K562 (cell line): ENCODE measurements around the gene AKAP13. TPM values are rescaled to one million over a fixed set of nuclear protein-coding genes. Genes with fewer than 3 reads are reported as not detected.

ENCODE experiments used
- ATAC-seq: fragments of 200-7000 bp; cut with Tn5 transposase; 3 replicates; pipeline ENCODE4 v1.9.1; 2020; ENCODE audit warnings: moderate library complexity
- BruUV-seq: library from RNA; stranded (reverse); fragments of 400-500 nt; replicated peaks from 2 replicates; lab custom pipeline; 2021; lab: Mats Ljungman, UMichigan
- CTCF ChIA-PET: fragments of 300-600 bp; formaldehyde crosslinking; extraction: SDS; loops from one replicate; lab custom pipeline; 2021; ENCODE audit warnings: low intra/inter-chr PET ratio; lab: Yijun Ruan, JAX
- POLR2A ChIA-PET: fragments of 300-600, 350-650 bp; sonication (Branson Sonifier 250); formaldehyde crosslinking; extraction: SDS; loops from one replicate; lab custom pipeline; 2021; ENCODE audit warnings: antibody characterized with exemption, inconsistent platforms; lab: Yijun Ruan, JAX
- DNase-seq, 4 experiments: peaks; one replicate each; pipeline versions ENCODE4 v3.0.0 to v3.0.0-alpha.2; 2011 to 2018; ENCODE audit warnings: low spot score in 3 of 4, mixed read lengths in 3 of 4; ENCODE audit errors: extremely low read depth in 1 of 4
- FAIRE-seq: peaks from 2 replicates; lab custom pipeline; 2011; peaks lifted over from hg19 to GRCh38; lab: Jason Lieb, UNC
- H2AFZ ChIP-seq: 2 replicates; pipeline ENCODE4 v1.6.0; 2011; ENCODE audit warnings: low read depth, low read length, control low read depth, inconsistent platforms
- H3K27ac ChIP-seq: fragments of 200-600 bp; 3 replicates; pipeline ENCODE4 v1.8.0; 2011; ENCODE audit warnings: low read depth, mild to moderate bottlenecking, control low read depth, inconsistent platforms, low read length, moderate library complexity, mixed read lengths; ENCODE audit errors: extremely low read depth
- H3K27me3 ChIP-seq, 2 experiments: fragments of 300-600 bp in 1 of 2; 2 replicates in 1 of 2; 3 replicates in 1 of 2; pipeline versions ENCODE4 v1.6.0 to v1.8.0; 2011; ENCODE audit warnings: inconsistent platforms in 2 of 2, low read length in 2 of 2, mild to moderate bottlenecking in 1 of 2, mixed read lengths in 1 of 2, moderate library complexity in 1 of 2; ENCODE audit not compliant: control insufficient read depth in 2 of 2, insufficient read depth in 2 of 2
- H3K36me3 ChIP-seq: fragments of 300-600 bp; 3 replicates; pipeline ENCODE4 v1.8.0; 2011; ENCODE audit warnings: mild to moderate bottlenecking, low read length, inconsistent platforms; ENCODE audit not compliant: control insufficient read depth, insufficient read depth
- H3K4me1 ChIP-seq, 2 experiments: fragments of 200-600 bp in 1 of 2; replicated peaks in 1 of 2; 2 replicates in 1 of 2; 3 replicates in 1 of 2; pipeline versions ENCODE4 v1.5.1 to v1.8.0; 2011; ENCODE audit warnings: inconsistent platforms in 2 of 2, low read length in 2 of 2, mild to moderate bottlenecking in 1 of 2, mixed read lengths in 1 of 2, moderate library complexity in 1 of 2; ENCODE audit not compliant: control insufficient read depth in 2 of 2, insufficient read depth in 2 of 2
- H3K4me2 ChIP-seq: 2 replicates; pipeline ENCODE4 v1.6.1; 2011; ENCODE audit warnings: low read length, control low read depth, inconsistent platforms, mixed read lengths; ENCODE audit not compliant: insufficient read depth
- H3K4me3 ChIP-seq: fragments of 200-600 bp; sonication (generic), shearing (Covaris generic); 2 replicates; pipeline ENCODE4 v1.5.1; 2016; ENCODE audit warnings: control low read depth, inconsistent platforms
- H3K79me2 ChIP-seq: fragments of 200-600 bp; 3 replicates; pipeline ENCODE4 v1.8.0; 2011; ENCODE audit warnings: low read length, inconsistent platforms; ENCODE audit not compliant: control insufficient read depth, insufficient read depth
- H3K9ac ChIP-seq, 2 experiments: 2 replicates each; pipeline versions ENCODE4 v1.6.0 to v1.6.1; 2011; ENCODE audit warnings: low read depth in 2 of 2, low read length in 2 of 2, control low read depth in 1 of 2, inconsistent platforms in 1 of 2, mild to moderate bottlenecking in 1 of 2, mixed read lengths in 1 of 2; ENCODE audit not compliant: insufficient read depth in 1 of 2
- H3K9me1 ChIP-seq: one replicate; pipeline ENCODE4 v1.6.0; 2011; ENCODE audit warnings: inconsistent platforms, mild to moderate bottlenecking, low read length, moderate library complexity; ENCODE audit not compliant: control insufficient read depth, insufficient read depth
- H3K9me3 ChIP-seq: replicated peaks from 2 replicates; pipeline ENCODE4 v1.5.1; 2011; ENCODE audit warnings: low read depth, low read length, inconsistent platforms; ENCODE audit not compliant: control insufficient read depth, insufficient read depth
- H4K20me1 ChIP-seq: replicated peaks from 2 replicates; pipeline ENCODE4 v1.6.1; 2011; ENCODE audit warnings: low read length, inconsistent platforms, mixed read lengths; ENCODE audit not compliant: control insufficient read depth, insufficient read depth
- E2F1 ChIP-seq: sonication (generic); formaldehyde crosslinking; IDR thresholded peaks from 2 replicates; pipeline ENCODE4 v1.8.1; 2023; ENCODE audit warnings: mild to moderate bottlenecking, missing genetic modification reagents, moderate library complexity
- E2F3 ChIP-seq: fragments of 250-450 bp; sonication (Bioruptor Pico); IDR thresholded peaks from 2 replicates; pipeline ENCODE4 v1.4.0; 2020; ENCODE audit warnings: mild to moderate bottlenecking
- GATA2 ChIP-seq: sonication (generic); formaldehyde crosslinking; IDR thresholded peaks from 2 replicates; pipeline ENCODE4 v1.4.0; 2020; ENCODE audit warnings: mild to moderate bottlenecking, missing genetic modification reagents
- KAT8 ChIP-seq: fragments of 450-650 bp; IDR thresholded peaks from 2 replicates; pipeline ENCODE4 v1.6.1; 2016; ENCODE audit warnings: low read depth, mild to moderate bottlenecking
- NR1H2 ChIP-seq: sonication (generic); formaldehyde crosslinking; IDR thresholded peaks from 2 replicates; pipeline ENCODE4 v1.4.0; 2020; ENCODE audit warnings: mild to moderate bottlenecking, missing genetic modification reagents
- SMAD4 ChIP-seq: fragments of 250-450 bp; sonication (Bioruptor Pico); conservative IDR thresholded peaks from 2 replicates; pipeline ENCODE4 v1.8.0; 2021; ENCODE audit warnings: inconsistent platforms, mild to moderate bottlenecking, moderate library complexity
- ZNF217 ChIP-seq: sonication (generic); formaldehyde crosslinking; IDR thresholded peaks from 2 replicates; pipeline ENCODE4 v1.8.0; 2022; ENCODE audit warnings: mild to moderate bottlenecking, missing genetic modification reagents
- ZNF699 ChIP-seq: fragments of 250-450 bp; sonication (Bioruptor Pico); IDR thresholded peaks from 2 replicates; pipeline ENCODE4 v1.8.0; 2021; ENCODE audit warnings: mild to moderate bottlenecking, moderate library complexity; ENCODE audit not compliant: insufficient replicate concordance
- ZNF717 ChIP-seq: fragments of 250-450 bp; sonication (Bioruptor Pico); IDR thresholded peaks from 2 replicates; pipeline ENCODE4 v1.5.0; 2021
- WGBS: fragments of 100-300 bp; shearing (Covaris generic); methylation state at CpG from one replicate; pipeline ENCODE4 v1.1.6; 2016; ENCODE audit warnings: low coverage, mixed read lengths; ENCODE audit not compliant: insufficient coverage; ENCODE audit errors: missing lambda C conversion rate; 5-methylcytosine and 5-hydroxymethylcytosine counted together
- in situ Hi-C: fragments of 300-500 bp; cut with MboI; formaldehyde crosslinking; loops from 4 replicates; pipeline ENCODE4 v1.15.0; 2018; ENCODE audit warnings: inconsistent platforms, mixed read lengths
- intact Hi-C: fragments of 100-400 bp; cut with micrococcal nuclease; formaldehyde crosslinking; loops from 2 replicates; pipeline ENCODE4 v1.14.2; 2022
- polyA plus RNA-seq, 8 experiments: library from polyadenylated mRNA; depleted of rRNA in 4 of 8; stranded (reverse) in 5 of 8; unstranded in 3 of 8; fragments of >200 nt; fragmentation: Nextera tagmentation in 2 of 8; fragmentation: Illumina TruSeq in 1 of 8; extraction: Ambion mirVana in 2 of 8; extraction: Trizol in 1 of 8; gene quantifications; 2 replicates each; pipeline versions ENCODE4 v1.2.1 to v1.2.3, GENCODE V29; 2011 to 2014; ENCODE audit warnings: inconsistent platforms in 1 of 8, missing spikeins in 1 of 8
- total RNA-seq, 7 experiments: library from RNA; depleted of rRNA in 6 of 7; stranded (reverse); fragments of >200 nt in 6 of 7; fragmentation: Illumina TruSeq in 2 of 7; extraction: Trizol in 2 of 7; gene quantifications; 2 replicates each; pipeline versions ENCODE4 v1.2.1 to v1.2.3, GENCODE V29; 2011 to 2021; ENCODE audit warnings: low replicate concordance in 1 of 7
- TF ChIP-seq, protein P1 (sequence below): fragments of 450-650 bp; IDR thresholded peaks from 2 replicates; pipeline ENCODE4 v1.6.1; 2017; ENCODE audit warnings: mild to moderate bottlenecking, moderate library complexity

Gene AKAP13
- total and polyA plus RNA-seq, 9 of the 15 experiments (the other 6 are each of a cell fraction or from before 2014, with no cell fraction given): 0.03 to 1.7 (median 0.42) TPM

DNA sequence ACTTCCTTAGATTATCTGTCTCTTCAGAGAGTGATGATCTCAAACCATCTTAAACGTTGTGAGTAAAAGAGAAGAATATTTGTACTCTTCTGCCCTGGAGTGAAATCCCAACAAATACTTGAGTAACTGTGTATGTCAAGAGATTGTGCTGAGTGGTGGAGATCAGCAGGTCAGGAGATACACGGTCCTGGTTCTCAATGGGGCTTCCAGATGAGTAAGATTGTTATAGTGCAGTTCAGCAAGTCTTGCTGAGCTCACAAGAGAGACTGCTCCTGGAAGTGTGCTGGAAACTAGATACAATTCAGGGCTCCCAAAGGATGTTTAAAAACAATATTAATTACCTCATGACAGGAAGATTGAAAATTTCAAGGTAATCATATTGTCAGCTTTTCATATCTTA, 184.3 kb downstream of the AKAP13 start (continued):
- TF ChIP-seq E2F1 (CRISPR knock-in tag) (no peak), ZNF717 (CRISPR knock-in tag) (no peak), ZNF217 (CRISPR knock-in tag) (no peak)
- TF ChIP-seq, all 486 proteins: peak for 0

DNA sequence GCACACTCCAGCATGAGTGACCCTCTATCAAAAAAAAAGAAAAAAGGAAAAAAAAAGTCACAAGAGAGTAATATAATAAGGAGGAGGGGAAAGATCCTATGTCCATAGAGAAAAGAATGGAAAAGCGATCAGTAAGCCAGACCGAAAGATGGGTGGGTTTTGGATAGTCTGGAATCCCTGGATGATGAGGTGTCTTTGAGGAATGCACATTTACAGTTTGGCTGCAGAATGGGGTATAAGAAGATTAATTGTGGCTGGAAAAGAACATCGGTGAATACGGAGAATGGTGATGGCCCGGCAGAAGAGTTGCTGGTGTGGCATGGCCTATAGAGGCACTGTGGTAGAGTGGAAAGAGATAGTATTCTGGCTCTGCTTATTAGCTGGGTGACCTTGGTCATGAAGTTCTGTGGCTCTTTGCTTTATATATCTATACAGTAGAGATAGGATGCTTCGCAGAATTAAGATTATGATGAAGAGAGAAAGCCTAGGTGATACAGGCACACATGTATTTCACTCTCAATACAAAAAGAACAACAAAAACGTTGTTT, 187.9 kb downstream of the AKAP13 start:
- no peaks in the 10 kb centered on the region for H3K79me2 ChIP-seq
- no peak for DNase-seq
- intact Hi-C loops: no loop called here
- POLR2A ChIA-PET: interaction anchor here (1.2 kb wide), 1 partner anchor 11 kb away, joined by 3 read pairs; no protein-coding TSS in a partner anchor
- TF ChIP-seq ZNF699 (CRISPR knock-in tag) (no peak), SMAD4 (CRISPR knock-in tag) (no peak), E2F3 (CRISPR knock-in tag) (no peak), KAT8 (no peak), NR1H2 (CRISPR knock-in tag) (no peak), GATA2 (CRISPR knock-in tag) (no peak)
- TF ChIP-seq, protein P1, sequence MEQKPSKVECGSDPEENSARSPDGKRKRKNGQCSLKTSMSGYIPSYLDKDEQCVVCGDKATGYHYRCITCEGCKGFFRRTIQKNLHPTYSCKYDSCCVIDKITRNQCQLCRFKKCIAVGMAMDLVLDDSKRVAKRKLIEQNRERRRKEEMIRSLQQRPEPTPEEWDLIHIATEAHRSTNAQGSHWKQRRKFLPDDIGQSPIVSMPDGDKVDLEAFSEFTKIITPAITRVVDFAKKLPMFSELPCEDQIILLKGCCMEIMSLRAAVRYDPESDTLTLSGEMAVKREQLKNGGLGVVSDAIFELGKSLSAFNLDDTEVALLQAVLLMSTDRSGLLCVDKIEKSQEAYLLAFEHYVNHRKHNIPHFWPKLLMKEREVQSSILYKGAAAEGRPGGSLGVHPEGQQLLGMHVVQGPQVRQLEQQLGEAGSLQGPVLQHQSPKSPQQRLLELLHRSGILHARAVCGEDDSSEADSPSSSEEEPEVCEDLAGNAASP: no peak
- TF ChIP-seq, all 486 proteins: peak for 0
- Histone ChIP-seq H3K4me1 (no peaks in the 10 kb centered on the region), H3K9me1 (no peaks in the 10 kb centered on the region), H3K4me2 (no peak overlapping the region), H4K20me1 (no peaks in the 10 kb centered on the region), H3K36me3 (no peaks in the 10 kb centered on the region), H3K4me3 (no peak overlapping the region), H2AFZ (no peak overlapping the region), H3K27me3 (no peaks in the 10 kb centered on the region; a peak in 2 of 5 replicates), H3K27ac (no peak overlapping the region), H3K9me3 (no peaks in the 10 kb centered on the region), H3K9ac (no peak overlapping the region)
- in situ Hi-C loops: no loop called here
- no peak for FAIRE-seq
- 3% methylated on average over 7 of the region's 7 CpGs for whole genome bisulfite sequencing
- BruUV-seq: no TSS peak
- no peak for ATAC-seq
- CTCF ChIA-PET: no interaction called here
